Measurements from ENCODE around the gene STUM.

Gene STUM

DNA sequence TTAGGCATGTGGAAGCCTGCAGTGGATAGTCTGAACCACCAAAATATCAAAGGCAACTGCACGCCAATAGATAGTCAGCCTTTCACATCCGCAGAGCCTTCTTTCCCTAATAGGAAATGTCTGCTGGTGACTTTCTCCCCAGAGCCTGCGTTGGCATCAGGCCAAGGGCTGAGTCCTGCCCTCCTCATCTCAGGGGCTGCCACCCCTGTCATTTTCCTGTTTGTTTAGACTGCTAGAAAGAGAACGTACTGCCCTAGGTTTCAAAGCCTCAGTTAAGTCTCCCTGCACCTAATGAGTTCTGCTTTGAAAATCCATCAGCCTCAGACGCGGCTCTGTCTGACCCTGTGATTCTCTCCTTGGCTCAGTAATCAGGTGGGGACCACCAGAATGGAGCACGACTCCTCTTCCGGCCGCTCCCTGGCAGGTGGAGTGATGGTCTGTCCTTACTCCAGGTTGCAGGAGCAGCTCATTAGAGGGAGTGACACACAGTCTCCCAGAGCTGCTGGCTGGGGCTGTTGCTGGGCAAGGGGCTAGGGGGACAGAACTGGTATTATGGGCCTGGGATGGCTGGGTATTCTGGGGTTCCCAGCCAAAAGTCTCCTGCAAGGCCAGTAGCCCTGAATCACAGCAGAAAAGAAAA, 27.3 kb downstream of the STUM start:
- CTCF ChIA-PET, result interaction anchor here (1.3 kb wide), 1 partner anchor 8 kb away, joined by 6 read pairs; no protein-coding TSS in a partner anchor
- POLR2A ChIA-PET (ENCODE audit: low non-redundant PET), result no interaction called here
- H3K27ac ChIP-seq, result no peak overlapping the region
- TF ChIP-seq, protein P1, sequence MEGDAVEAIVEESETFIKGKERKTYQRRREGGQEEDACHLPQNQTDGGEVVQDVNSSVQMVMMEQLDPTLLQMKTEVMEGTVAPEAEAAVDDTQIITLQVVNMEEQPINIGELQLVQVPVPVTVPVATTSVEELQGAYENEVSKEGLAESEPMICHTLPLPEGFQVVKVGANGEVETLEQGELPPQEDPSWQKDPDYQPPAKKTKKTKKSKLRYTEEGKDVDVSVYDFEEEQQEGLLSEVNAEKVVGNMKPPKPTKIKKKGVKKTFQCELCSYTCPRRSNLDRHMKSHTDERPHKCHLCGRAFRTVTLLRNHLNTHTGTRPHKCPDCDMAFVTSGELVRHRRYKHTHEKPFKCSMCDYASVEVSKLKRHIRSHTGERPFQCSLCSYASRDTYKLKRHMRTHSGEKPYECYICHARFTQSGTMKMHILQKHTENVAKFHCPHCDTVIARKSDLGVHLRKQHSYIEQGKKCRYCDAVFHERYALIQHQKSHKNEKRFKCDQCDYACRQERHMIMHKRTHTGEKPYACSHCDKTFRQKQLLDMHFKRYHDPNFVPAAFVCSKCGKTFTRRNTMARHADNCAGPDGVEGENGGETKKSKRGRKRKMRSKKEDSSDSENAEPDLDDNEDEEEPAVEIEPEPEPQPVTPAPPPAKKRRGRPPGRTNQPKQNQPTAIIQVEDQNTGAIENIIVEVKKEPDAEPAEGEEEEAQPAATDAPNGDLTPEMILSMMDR (conservative IDR thresholded peaks at IDR 0.05; ENCODE audit: low read depth), result no peak
- DNase-seq (ENCODE audit: low spot score), result no peak

DNA sequence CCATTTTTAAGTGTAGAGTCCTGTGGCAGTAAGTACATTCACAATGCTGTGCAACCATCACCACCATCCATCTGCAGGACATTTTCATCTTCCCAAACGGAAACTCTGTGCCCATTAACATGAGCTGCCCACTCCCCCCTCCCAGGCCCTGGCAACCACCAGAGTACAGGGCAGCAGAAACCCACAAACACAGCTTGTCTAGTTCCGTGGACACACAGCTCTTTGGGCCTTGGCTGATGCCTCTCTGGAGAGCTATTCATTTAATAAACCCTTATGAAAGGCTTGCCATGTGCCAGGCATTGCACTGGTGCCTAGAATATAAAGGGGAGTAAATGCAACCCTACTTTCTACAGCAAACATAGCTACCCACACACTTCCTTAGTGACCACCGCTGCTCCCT, 28.0 kb downstream of the STUM start:
- H3K27ac ChIP-seq, result no peak overlapping the region
- TF ChIP-seq, protein P1 (conservative IDR thresholded peaks at IDR 0.05; ENCODE audit: low read depth), result no peak
- ChIA-PET POLR2A (ENCODE audit: low non-redundant PET) (interaction anchor here (0.5 kb wide), 2 partner anchors 136 to 1186 kb away, joined by 3 to 5 read pairs; no protein-coding TSS in a partner anchor), CTCF (interaction anchor here (1.3 kb wide), 1 partner anchor 8 kb away, joined by 6 read pairs; no protein-coding TSS in a partner anchor)
- no peak for DNase-seq (ENCODE audit: low spot score)

DNA sequence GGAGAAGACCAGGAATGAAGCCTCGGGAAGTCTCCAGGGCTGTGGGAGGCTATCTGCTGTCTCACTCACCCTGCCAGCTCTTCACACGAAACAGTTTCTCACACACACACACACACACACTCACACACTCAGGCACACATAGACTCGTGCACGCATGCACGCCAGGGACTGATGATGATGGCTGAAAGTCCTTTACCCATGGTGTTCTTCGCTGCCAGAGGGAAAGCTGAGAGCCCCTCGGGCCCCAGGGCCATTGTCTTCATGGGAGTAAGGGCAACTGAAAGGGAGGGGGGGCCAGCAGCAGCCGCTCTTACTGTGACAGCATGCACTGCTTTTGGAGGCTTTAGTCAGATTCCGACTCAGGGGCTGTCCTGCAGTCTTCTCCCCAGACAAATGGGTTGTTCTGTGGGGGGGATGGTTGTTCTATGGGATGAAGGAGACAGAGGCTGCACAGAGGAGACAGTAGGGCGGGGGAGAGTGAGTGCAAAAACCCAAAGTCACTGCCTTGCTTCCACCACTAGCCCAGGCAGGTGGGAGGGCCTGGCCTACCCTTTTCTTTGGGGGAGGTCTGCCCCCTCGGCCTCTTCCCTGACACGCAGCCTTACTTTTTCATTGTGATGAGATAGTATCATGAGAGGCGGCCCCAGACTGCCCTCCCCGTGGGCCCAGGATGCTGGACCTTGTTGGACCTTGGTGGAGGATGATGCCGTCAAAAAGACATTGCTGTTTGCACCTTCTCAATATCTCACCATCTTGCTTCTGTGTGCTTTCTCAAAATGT, 29.0 kb downstream of the STUM start:
- DNase-seq (ENCODE audit: low spot score), result no peak
- CTCF ChIA-PET, result interaction anchor here (1.3 kb wide), 1 partner anchor 9 kb away, joined by 6 read pairs; no protein-coding TSS in a partner anchor
- POLR2A ChIA-PET (ENCODE audit: low non-redundant PET), result no interaction called here
- TF ChIP-seq, protein P1 (conservative IDR thresholded peaks at IDR 0.05; ENCODE audit: low read depth), result no peak
- no peak overlapping the region for H3K27ac ChIP-seq

DNA sequence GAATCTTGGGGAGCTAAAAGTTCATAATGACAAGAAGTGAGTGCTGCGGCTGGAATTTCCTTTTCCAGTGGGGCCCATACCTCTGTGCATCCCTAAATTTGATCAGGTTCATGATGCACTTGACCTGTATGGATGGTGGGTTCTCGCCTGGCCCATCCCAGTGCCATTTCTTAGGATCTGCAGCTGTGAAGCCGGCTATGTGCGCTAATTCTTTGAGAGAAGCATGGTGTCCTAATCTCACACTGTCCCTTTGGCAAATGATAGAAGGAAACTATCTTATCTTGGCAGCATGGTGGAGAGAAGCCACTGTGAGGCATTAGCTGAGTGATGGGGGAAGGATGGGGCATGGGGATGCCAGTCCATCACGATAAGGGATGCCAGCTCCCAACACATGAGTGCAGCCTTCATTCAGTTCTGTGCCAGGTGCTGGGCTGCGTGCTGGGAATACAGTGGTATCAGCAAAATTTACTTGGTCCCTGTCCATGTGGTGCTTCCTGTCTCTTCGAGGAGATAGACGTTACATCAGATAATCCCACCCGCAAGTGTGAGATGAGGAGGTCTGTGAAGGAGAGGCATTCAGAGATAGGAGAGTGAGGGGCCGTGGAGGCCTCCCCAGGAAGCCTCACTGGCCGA, 30.5 kb downstream of the STUM start:
- DNase-seq (ENCODE audit: low spot score), result no peak
- TF ChIP-seq, protein P1 (conservative IDR thresholded peaks at IDR 0.05; ENCODE audit: low read depth), result no peak

DNA sequence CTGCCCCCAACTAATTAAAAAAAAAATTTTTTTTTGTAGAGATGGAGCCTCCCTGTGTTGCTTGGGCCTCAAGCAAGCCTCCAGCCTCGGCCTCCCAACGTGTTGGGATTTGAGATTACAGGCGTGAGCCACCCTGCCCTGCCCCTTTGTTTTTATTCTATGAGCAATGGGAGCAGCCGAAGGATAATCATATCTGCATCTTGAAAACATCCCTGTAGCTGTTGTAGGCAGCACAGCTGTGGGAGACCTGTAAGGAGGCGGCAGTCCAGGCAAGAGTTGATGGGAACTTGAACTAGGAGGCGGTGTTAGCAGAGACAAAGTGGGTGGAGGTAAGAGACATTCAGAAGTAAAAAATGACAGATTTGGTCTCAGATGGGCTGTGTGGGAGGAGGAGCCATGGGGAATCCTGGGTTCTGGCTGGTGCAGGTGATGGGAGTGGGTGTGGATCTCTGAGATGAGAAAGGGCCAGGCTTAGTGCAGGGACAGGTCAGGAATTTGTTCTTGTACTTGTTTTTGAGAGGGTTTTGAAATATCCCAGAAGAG, 31.3 kb downstream of the STUM start:
- TF ChIP-seq, protein P1 (conservative IDR thresholded peaks at IDR 0.05; ENCODE audit: low read depth), result no peak
- DNase-seq (ENCODE audit: low spot score), result no peak
- POLR2A ChIA-PET (ENCODE audit: low non-redundant PET), result no interaction called here
- H3K27ac ChIP-seq, result no peak overlapping the region
- CTCF ChIA-PET, result no interaction called here

More for the DNA sequence above, 30.5 kb downstream of the STUM start:
- H3K27ac ChIP-seq, result no peak overlapping the region
- CTCF ChIA-PET, result interaction anchor here (0.5 to 0.9 kb wide), 2 partner anchors 9 to 280 kb away, joined by 3 to 4 read pairs; no protein-coding TSS in a partner anchor
- POLR2A ChIA-PET (ENCODE audit: low non-redundant PET), result no interaction called here
